OCI-LY1 (cell line): Measurements from ENCODE around the gene ACOT12.

ENCODE experiments used
- H2AFZ ChIP-seq: fragments of 200-600 bp; sonication (generic), shearing (Covaris generic); 2 replicates; pipeline ENCODE4 v1.6.0; 2014; ENCODE audit warnings: antibody characterized with exemption, mild to moderate bottlenecking, low read length
- H3F3A ChIP-seq: fragments of 200-600 bp; sonication (generic), shearing (Covaris generic); 2 replicates; pipeline ENCODE4 v1.6.0; 2014; ENCODE audit warnings: mild to moderate bottlenecking, antibody characterized with exemption, low read length, moderate library complexity; ENCODE audit not compliant: insufficient read depth
- H3K27ac ChIP-seq: fragments of 200-600 bp; sonication (generic); 2 replicates; pipeline ENCODE4 v1.5.1; 2014; ENCODE audit warnings: low read length, mixed run types, mild to moderate bottlenecking, low read depth; ENCODE audit not compliant: poor library complexity, severe bottlenecking
- H3K27me3 ChIP-seq: fragments of 200-600 bp; sonication (generic); 2 replicates; pipeline ENCODE4 v1.6.0; 2014; ENCODE audit warnings: antibody characterized with exemption, mild to moderate bottlenecking, low read length, moderate library complexity; ENCODE audit not compliant: insufficient read depth
- H3K36me3 ChIP-seq: fragments of 200-600 bp; sonication (generic); 2 replicates; pipeline ENCODE4 v1.6.1; 2014; ENCODE audit warnings: mild to moderate bottlenecking, antibody characterized with exemption, low read length, moderate library complexity, mixed read lengths; ENCODE audit not compliant: insufficient read depth
- H3K4me1 ChIP-seq: fragments of 200-600 bp; sonication (generic); 2 replicates; pipeline ENCODE4 v1.5.1; 2014; ENCODE audit warnings: mild to moderate bottlenecking, low read length, moderate library complexity; ENCODE audit not compliant: insufficient read depth, severe bottlenecking
- H3K4me2 ChIP-seq: fragments of 200-600 bp; sonication (generic), shearing (Covaris generic); 2 replicates; pipeline ENCODE4 v1.6.1; 2014; ENCODE audit warnings: low read length
- H3K4me3 ChIP-seq: fragments of 200-600 bp; sonication (generic); 2 replicates; pipeline ENCODE4 v1.5.1; 2014; ENCODE audit warnings: low read length, low read depth, mild to moderate bottlenecking, mixed read lengths; ENCODE audit not compliant: poor library complexity, severe bottlenecking
- H3K79me2 ChIP-seq: fragments of 200-600 bp; shearing (Covaris generic); 2 replicates; pipeline ENCODE4 v1.6.1; 2016; ENCODE audit warnings: mixed run types, low read length, mixed read lengths; ENCODE audit not compliant: insufficient read depth
- H3K9ac ChIP-seq: fragments of 200-600 bp; sonication (generic), shearing (Covaris generic); 2 replicates; pipeline ENCODE4 v1.6.1; 2014; ENCODE audit warnings: mild to moderate bottlenecking, low read length, mixed read lengths
- H3K9me2 ChIP-seq: fragments of 200-600 bp; sonication (generic), shearing (Covaris generic); 2 replicates; pipeline ENCODE4 v1.6.1; 2014; ENCODE audit warnings: low read depth, mild to moderate bottlenecking, low read length, mixed read lengths
- H3K9me3 ChIP-seq: fragments of 200-600 bp; shearing (Covaris generic); 2 replicates; pipeline ENCODE4 v1.6.1; 2014; ENCODE audit warnings: low read length, mixed read lengths
- H4K20me1 ChIP-seq: fragments of 200-600 bp; sonication (generic), shearing (Covaris generic); 2 replicates; pipeline ENCODE4 v1.6.0; 2016; ENCODE audit warnings: mild to moderate bottlenecking, low read length; ENCODE audit not compliant: insufficient read depth
- CTCF ChIP-seq: fragments of 200-600 bp; sonication (generic), shearing (Covaris generic); IDR thresholded peaks from 2 replicates; pipeline ENCODE4 v1.5.1; 2017; ENCODE audit warnings: mild to moderate bottlenecking, antibody characterized with exemption, low read length, moderate library complexity, mixed read lengths
- EZH2 ChIP-seq: fragments of 200-600 bp; sonication (generic), shearing (Covaris generic); IDR thresholded peaks from 2 replicates; pipeline ENCODE4 v1.8.0; 2017; ENCODE audit warnings: borderline replicate concordance, mixed run types, mild to moderate bottlenecking, antibody characterized with exemption, low read length, moderate library complexity, mixed read lengths

Gene ACOT12

GRCh38 chr5:81288021-81288433 is 105.9 kb downstream of the ACOT12 start:
- H3F3A ChIP-seq: no peaks in the 10 kb centered on the region
- H3K4me3 ChIP-seq: no peak overlapping the region
- H3K4me2 ChIP-seq: no peak overlapping the region
- peaks cover 10% of the 10 kb centered on the region; the same call in 1 of the 2 replicates for H3K79me2 ChIP-seq
- H3K9me3 ChIP-seq: peaks cover 4% of the 10 kb centered on the region; the same call in 1 of the 2 replicates
- H2AFZ ChIP-seq: no peak overlapping the region
- H4K20me1 ChIP-seq: no peaks in the 10 kb centered on the region
- no peak overlapping the region for H3K9ac ChIP-seq
- H3K4me1 ChIP-seq: peaks cover 8% of the 10 kb centered on the region
- H3K36me3 ChIP-seq: peaks cover 7% of the 10 kb centered on the region; the same call in 1 of the 2 replicates
- no peaks in the 10 kb centered on the region for H3K27me3 ChIP-seq
- H3K27ac ChIP-seq: no peak overlapping the region
- TF ChIP-seq CTCF (no peak), EZH2 (no peak)
- no peaks in the 10 kb centered on the region for H3K9me2 ChIP-seq

- Histone ChIP-seq H3K79me2 (peaks cover 5% of the 10 kb centered on the region; the same call in 1 of the 2 replicates), H3K9ac (no peak overlapping the region), H3K36me3 (0 out of 2 replicates have a peak, but pooled peaks cover 4% of the 10 kb centered on the region), H3K4me2 (no peak overlapping the region), H3K4me1 (peaks cover 8% of the 10 kb centered on the region), H3K27me3 (no peaks in the 10 kb centered on the region), H3K9me2 (no peaks in the 10 kb centered on the region), H3K4me3 (no peak overlapping the region), H4K20me1 (no peaks in the 10 kb centered on the region), H3F3A (no peaks in the 10 kb centered on the region), H3K9me3 (no peaks in the 10 kb centered on the region), H3K27ac (no peak overlapping the region), H2AFZ (no peak overlapping the region)
- TF ChIP-seq EZH2 (no peak), CTCF (no peak)
Measured at GRCh38 chr5:81286059-81286617, 107.8 kb downstream of the ACOT12 start.

DNA sequence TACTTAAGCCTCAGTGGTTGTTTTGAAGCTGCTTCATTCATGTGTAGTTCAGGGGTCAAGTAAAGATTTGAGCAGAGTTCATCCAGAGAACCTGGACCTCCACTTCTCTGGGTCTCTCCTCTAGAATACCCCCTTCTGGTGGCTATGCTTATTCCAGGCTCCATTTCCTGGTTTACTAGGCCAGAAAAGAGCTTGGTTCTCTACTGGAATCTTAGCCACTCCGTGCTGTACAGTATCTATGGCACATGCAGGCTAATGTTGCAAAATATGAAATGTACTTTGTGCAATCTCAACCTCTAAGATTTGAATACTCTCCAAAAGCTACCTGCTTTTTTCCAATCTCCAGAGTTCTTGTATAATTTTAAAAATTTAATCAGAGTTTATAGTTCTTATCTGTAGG is 110.0 kb downstream of the ACOT12 start:
- Histone ChIP-seq H3K36me3 (0 out of 2 replicates have a peak, but pooled peaks cover 4% of the 10 kb centered on the region), H2AFZ (no peak overlapping the region), H3K4me3 (no peak overlapping the region), H3K9me3 (no peaks in the 10 kb centered on the region), H3K4me2 (no peak overlapping the region), H3F3A (no peaks in the 10 kb centered on the region), H3K79me2 (peaks cover 5% of the 10 kb centered on the region; the same call in 1 of the 2 replicates), H3K27me3 (no peaks in the 10 kb centered on the region), H3K9me2 (no peaks in the 10 kb centered on the region), H3K9ac (no peak overlapping the region), H3K27ac (no peak overlapping the region), H4K20me1 (no peaks in the 10 kb centered on the region), H3K4me1 (peaks cover 8% of the 10 kb centered on the region)
- no peak for TF ChIP-seq CTCF
- TF ChIP-seq EZH2: no peak
